ENCODE results near the gene DGKD.

DGKD gene

DNA sequence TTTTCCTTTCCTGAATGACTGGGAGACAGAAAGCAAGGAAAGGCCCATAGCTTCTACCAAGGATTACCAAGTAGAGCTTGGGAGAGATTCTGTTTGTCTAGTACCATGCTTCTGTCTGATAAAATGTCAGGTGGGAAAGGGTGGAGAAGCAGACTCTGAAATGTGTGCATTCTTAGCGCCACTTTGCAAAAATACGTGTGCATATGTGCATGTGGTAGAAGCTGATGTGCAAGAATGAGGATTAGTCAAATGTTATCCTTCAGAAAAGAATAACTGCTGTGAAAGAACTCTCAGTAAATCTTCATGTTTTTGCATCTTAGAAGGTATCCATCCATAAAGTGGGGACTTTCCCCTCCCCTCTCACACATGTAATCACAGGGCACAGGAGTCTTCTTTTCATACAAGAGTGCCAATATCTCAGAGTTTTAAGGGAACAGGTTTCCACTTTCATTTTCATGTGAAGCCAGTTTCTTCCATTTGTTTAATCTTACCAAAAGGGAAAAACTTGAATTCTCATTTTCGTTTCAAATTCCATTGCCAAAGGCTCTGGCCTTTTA is 15.4 kb upstream of the DGKD start:
- Histone ChIP-seq H3K27ac (ENCODE audit: low read length) (no peak overlapping the region), H3K36me3 (ENCODE audit: control insufficient read depth in 2 of 2, insufficient read depth in 2 of 2, low read length in 2 of 2) (no peaks in the 10 kb centered on the region), H3K9me3 (ENCODE audit: control insufficient read depth in 2 of 2, low read length in 2 of 2) (no peaks in the 10 kb centered on the region), H3K4me3 (ENCODE audit: low read length in 2 of 2) (no peak overlapping the region), H3K9ac (ENCODE audit: low read length in 2 of 2) (no peak overlapping the region), H3K4me1 (ENCODE audit: control insufficient read depth, insufficient read depth, low read length) (no peaks in the 10 kb centered on the region), H3K27me3 (ENCODE audit: control insufficient read depth in 1 of 2, insufficient read depth in 2 of 2, low read length in 2 of 2) (no peaks in the 10 kb centered on the region)

DNA sequence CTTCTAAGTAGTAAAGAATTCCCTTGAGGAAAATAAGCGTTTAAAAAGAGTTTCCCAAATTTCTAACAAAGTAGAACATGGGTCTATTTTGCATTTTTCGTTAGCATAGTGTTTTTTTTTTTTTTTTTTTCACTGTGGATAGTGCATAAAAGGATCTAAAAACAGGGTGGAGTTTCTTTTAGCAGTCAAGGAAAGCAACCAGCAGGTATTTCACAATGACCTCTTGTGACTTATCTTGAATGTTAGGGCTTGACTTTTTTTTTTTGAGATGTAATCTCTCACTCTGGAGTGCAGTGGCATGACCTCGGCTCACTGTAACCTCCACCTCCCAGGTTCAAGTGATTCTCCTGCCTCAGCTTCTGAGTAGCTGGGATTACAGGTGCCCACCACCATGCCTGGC is 14.9 kb upstream of the DGKD start:
- Histone ChIP-seq H3K27me3 (ENCODE audit: control insufficient read depth in 1 of 2, insufficient read depth in 2 of 2, low read length in 2 of 2) (no peaks in the 10 kb centered on the region), H3K9me3 (ENCODE audit: control insufficient read depth in 2 of 2, low read length in 2 of 2) (no peaks in the 10 kb centered on the region), H3K4me3 (ENCODE audit: low read length in 2 of 2) (no peak overlapping the region), H3K27ac (ENCODE audit: low read length) (no peak overlapping the region), H3K9ac (ENCODE audit: low read length in 2 of 2) (no peak overlapping the region), H3K36me3 (ENCODE audit: control insufficient read depth in 2 of 2, insufficient read depth in 2 of 2, low read length in 2 of 2) (no peaks in the 10 kb centered on the region), H3K4me1 (ENCODE audit: control insufficient read depth, insufficient read depth, low read length) (no peaks in the 10 kb centered on the region)

DNA sequence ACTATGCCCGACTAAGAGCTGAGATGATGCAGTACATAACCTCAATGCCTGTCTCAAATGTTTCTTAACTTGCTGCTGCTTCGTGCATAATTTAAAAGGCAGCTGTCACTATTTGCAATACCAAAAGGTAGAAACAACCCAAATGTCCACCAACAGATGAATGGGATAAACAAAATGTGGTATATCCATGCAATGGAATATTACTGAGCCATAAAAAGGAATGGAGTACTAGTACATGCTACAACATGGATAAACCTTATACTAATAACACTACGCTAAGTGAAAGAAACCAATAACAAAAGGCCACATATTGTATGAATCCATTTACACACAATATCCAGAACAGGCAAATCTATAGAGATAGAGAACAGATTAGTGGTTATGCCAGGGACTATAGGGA is 13.0 kb upstream of the DGKD start:
- no peak overlapping the region for H3K9ac ChIP-seq (ENCODE audit: low read length in 2 of 2)
- H3K27ac ChIP-seq (ENCODE audit: low read length) = no peak overlapping the region
- H3K9me3 ChIP-seq (ENCODE audit: control insufficient read depth in 2 of 2, low read length in 2 of 2) = no peaks in the 10 kb centered on the region
- no peak overlapping the region for H3K4me3 ChIP-seq (ENCODE audit: low read length in 2 of 2)
- no peaks in the 10 kb centered on the region for H3K4me1 ChIP-seq (ENCODE audit: control insufficient read depth, insufficient read depth, low read length)
- H3K36me3 ChIP-seq (ENCODE audit: control insufficient read depth in 2 of 2, insufficient read depth in 2 of 2, low read length in 2 of 2) = no peaks in the 10 kb centered on the region
- no peaks in the 10 kb centered on the region for H3K27me3 ChIP-seq (ENCODE audit: control insufficient read depth in 1 of 2, insufficient read depth in 2 of 2, low read length in 2 of 2)

DNA sequence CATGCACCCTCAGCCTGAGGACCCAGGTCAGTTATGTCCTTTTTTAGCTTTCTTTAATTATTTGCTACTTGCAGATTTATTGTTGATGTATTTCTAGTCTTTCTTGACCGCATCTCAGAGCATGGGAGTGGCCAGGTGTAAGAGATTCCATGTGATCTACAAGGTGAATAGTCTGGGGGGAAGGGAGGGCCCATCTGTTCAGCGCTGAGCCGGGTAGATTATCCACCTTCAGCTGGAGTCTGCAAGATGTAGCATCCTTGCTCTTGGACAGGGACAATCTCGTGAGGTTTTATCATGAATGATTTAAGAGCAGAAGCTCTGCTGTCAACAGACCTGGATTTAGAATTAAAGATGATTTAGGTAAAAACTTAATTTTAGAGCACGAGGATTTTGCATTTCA is 12.0 kb upstream of the DGKD start:
- no peaks in the 10 kb centered on the region for H3K4me1 ChIP-seq (ENCODE audit: control insufficient read depth, insufficient read depth, low read length)
- no peak overlapping the region for H3K27ac ChIP-seq (ENCODE audit: low read length)
- H3K9me3 ChIP-seq (ENCODE audit: control insufficient read depth in 2 of 2, low read length in 2 of 2) = no peaks in the 10 kb centered on the region
- H3K9ac ChIP-seq (ENCODE audit: low read length in 2 of 2) = no peak overlapping the region
- no peak overlapping the region for H3K4me3 ChIP-seq (ENCODE audit: low read length in 2 of 2)
- no peaks in the 10 kb centered on the region for H3K27me3 ChIP-seq (ENCODE audit: control insufficient read depth in 1 of 2, insufficient read depth in 2 of 2, low read length in 2 of 2)
- H3K36me3 ChIP-seq (ENCODE audit: control insufficient read depth in 2 of 2, insufficient read depth in 2 of 2, low read length in 2 of 2) = no peaks in the 10 kb centered on the region

DNA sequence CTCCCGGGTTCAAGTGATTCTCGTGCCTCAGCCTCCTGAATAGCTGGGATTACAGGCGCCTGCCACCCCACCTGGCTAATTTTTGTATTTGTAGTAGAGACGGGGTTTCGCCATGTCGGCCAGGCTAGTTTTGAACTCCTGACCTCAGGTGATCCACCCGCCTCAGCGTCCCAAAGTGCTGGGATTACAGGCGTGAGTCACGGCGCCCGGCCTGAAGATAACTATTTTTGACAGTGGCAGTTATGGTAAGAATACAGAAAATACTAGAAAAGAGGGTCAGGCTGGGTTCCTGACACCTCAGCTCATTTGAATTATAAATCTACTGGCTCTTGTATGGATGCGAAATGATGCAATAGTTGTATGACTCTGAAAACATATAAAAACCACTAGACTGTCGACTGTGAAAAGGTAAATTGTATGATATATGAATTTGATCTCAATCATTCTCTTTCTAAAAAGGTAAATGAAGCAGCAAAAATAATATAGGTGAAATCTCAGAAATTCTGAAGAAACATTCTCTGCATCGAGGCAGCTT is 11.1 kb upstream of the DGKD start:
- Histone ChIP-seq H3K27me3 (ENCODE audit: control insufficient read depth in 1 of 2, insufficient read depth in 2 of 2, low read length in 2 of 2) (no peaks in the 10 kb centered on the region), H3K27ac (ENCODE audit: low read length) (no peak overlapping the region), H3K4me1 (ENCODE audit: control insufficient read depth, insufficient read depth, low read length) (no peaks in the 10 kb centered on the region), H3K4me3 (ENCODE audit: low read length in 2 of 2) (no peak overlapping the region), H3K9ac (ENCODE audit: low read length in 2 of 2) (no peak overlapping the region), H3K9me3 (ENCODE audit: control insufficient read depth in 2 of 2, low read length in 2 of 2) (no peaks in the 10 kb centered on the region), H3K36me3 (ENCODE audit: control insufficient read depth in 2 of 2, insufficient read depth in 2 of 2, low read length in 2 of 2) (no peaks in the 10 kb centered on the region)

DNA sequence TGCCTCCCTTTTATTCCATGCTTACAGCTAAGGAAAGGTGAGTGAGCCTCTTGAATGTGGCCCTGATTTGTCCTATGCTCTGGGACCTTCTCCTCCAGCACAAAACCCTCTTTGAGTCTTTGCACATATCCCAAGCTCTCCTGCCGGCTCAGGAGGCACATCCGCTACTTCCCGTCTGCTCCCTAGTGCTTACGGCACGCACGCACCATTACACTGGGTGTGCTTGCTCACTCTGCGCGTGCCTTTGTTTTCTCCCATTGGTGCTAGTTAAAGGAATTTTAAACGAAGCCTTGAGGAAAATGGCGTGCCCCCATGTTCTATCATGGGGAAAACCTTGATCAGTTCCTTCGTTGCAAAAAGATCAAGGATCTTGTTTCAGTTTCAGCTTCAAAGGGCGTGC is 7.9 kb upstream of the DGKD start:
- Histone ChIP-seq H3K27me3 (ENCODE audit: control insufficient read depth in 1 of 2, insufficient read depth in 2 of 2, low read length in 2 of 2) (no peaks in the 10 kb centered on the region), H3K9ac (ENCODE audit: low read length in 2 of 2) (no peak overlapping the region), H3K4me3 (ENCODE audit: low read length in 2 of 2) (no peak overlapping the region), H3K36me3 (ENCODE audit: control insufficient read depth in 2 of 2, insufficient read depth in 2 of 2, low read length in 2 of 2) (no peaks in the 10 kb centered on the region), H3K4me1 (ENCODE audit: control insufficient read depth, insufficient read depth, low read length) (peaks cover 7% of the 10 kb centered on the region), H3K27ac (ENCODE audit: low read length) (no peak overlapping the region), H3K9me3 (ENCODE audit: control insufficient read depth in 2 of 2, low read length in 2 of 2) (no peaks in the 10 kb centered on the region)

DNA sequence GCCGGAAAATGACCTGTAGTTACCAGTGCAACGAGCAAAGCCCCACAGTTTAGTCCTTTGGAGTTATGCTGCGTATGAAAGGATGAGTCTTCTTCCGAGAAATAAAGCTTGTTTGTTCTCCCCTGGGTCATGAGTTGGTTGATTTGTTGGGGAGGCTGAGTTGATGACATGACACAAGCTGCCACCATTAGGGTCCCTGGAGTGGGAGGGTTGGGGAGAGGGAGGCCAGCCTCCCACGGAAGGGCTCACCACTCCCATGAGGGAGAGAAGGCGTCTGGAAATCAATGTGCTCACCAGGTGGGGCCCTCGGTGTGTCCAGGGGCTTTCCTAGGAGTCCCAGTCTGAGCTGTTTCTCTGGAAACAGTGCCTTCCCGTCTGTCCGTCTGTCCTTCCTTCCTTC is 7.4 kb upstream of the DGKD start:
- Histone ChIP-seq H3K9ac (ENCODE audit: low read length in 2 of 2) (no peak overlapping the region), H3K27me3 (ENCODE audit: control insufficient read depth in 1 of 2, insufficient read depth in 2 of 2, low read length in 2 of 2) (no peaks in the 10 kb centered on the region), H3K9me3 (ENCODE audit: control insufficient read depth in 2 of 2, low read length in 2 of 2) (no peaks in the 10 kb centered on the region), H3K27ac (ENCODE audit: low read length) (no peak overlapping the region), H3K4me3 (ENCODE audit: low read length in 2 of 2) (no peak overlapping the region), H3K36me3 (ENCODE audit: control insufficient read depth in 2 of 2, insufficient read depth in 2 of 2, low read length in 2 of 2) (no peaks in the 10 kb centered on the region), H3K4me1 (ENCODE audit: control insufficient read depth, insufficient read depth, low read length) (peaks cover 7% of the 10 kb centered on the region)

DNA sequence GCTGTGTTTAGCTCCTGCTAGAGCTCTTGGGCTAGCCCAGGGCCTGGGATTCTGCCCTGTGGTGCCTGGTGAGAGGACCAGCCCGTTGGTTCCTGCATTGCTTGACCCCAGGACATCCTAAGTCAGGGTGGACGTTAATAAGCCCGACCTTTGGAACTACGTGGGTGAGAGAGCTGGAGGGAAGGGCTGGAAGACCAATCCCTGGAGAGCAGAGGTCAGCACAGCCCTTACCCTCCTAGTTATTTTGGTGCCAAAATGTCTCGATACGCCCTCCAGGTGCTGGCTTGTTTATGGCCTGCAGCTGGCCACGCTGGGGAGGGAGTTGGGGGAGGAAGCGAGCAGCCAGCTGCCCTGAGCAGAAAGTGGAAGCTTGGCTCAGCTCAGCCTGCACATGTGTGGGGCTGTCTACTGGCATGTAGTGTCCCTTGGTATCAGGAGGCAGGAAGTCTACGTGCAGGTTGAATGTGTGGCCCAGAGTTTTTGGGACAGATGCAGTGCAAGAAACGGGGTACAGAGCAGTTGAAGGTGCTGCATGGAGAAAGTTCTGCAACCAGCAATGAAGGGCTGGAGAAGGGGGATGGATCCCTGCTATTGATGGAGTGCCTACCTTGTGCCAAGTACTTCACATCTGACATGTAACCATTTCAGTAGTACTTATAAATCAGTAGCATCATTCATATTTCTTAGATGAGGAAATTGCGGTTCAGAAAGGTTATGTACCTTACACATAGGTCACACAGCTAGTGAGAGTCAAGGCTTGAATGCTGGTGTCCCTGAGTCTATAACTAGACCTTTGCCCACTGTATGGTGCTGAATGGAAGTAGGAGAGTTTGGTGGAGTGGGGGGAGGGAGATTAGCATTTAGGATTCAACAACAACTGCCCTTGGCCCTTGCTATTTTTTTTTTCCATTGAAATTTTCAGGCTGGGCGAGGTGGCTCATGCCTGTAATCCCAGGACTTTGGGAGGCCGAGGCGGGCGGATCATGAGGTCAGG is 5.0 kb upstream of the DGKD start:
- Histone ChIP-seq H3K9ac (ENCODE audit: low read length in 2 of 2) (no peak overlapping the region), H3K27ac (ENCODE audit: low read length) (no peak overlapping the region), H3K36me3 (ENCODE audit: control insufficient read depth in 2 of 2, insufficient read depth in 2 of 2, low read length in 2 of 2) (no peaks in the 10 kb centered on the region), H3K9me3 (ENCODE audit: control insufficient read depth in 2 of 2, low read length in 2 of 2) (no peaks in the 10 kb centered on the region), H3K4me3 (ENCODE audit: low read length in 2 of 2) (no peak overlapping the region), H3K4me1 (ENCODE audit: control insufficient read depth, insufficient read depth, low read length) (peaks cover 15% of the 10 kb centered on the region), H3K27me3 (ENCODE audit: control insufficient read depth in 1 of 2, insufficient read depth in 2 of 2, low read length in 2 of 2) (no peaks in the 10 kb centered on the region)

DNA sequence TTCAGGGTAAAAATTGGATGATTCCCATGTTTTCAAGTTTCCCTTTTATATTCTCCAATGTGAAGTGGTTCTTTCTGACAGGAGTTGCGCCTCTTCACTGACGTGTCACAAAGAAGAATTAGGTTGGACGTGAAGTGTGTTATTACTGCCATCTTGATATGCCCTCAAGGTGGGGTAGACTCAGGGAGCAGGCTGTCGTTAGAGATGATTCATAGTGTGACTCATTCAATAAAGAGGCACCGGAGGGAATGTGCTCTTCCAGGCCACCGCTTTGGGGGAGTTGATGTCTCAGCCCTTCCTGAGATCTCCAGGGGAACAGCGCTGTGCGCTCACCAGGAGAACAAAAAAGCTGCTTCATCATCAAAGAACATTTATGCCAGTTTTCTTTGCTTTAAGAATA is 3.6 kb upstream of the DGKD start:
- no peaks in the 10 kb centered on the region for H3K36me3 ChIP-seq (ENCODE audit: control insufficient read depth in 2 of 2, insufficient read depth in 2 of 2, low read length in 2 of 2)
- no peak overlapping the region for H3K27ac ChIP-seq (ENCODE audit: low read length)
- no peak overlapping the region for H3K9ac ChIP-seq (ENCODE audit: low read length in 2 of 2)
- H3K27me3 ChIP-seq (ENCODE audit: control insufficient read depth in 1 of 2, insufficient read depth in 2 of 2, low read length in 2 of 2) = no peaks in the 10 kb centered on the region
- no peak overlapping the region for H3K4me3 ChIP-seq (ENCODE audit: low read length in 2 of 2)
- peaks cover 22% of the 10 kb centered on the region for H3K4me1 ChIP-seq (ENCODE audit: control insufficient read depth, insufficient read depth, low read length)
- H3K9me3 ChIP-seq (ENCODE audit: control insufficient read depth in 2 of 2, low read length in 2 of 2) = no peaks in the 10 kb centered on the region

DNA sequence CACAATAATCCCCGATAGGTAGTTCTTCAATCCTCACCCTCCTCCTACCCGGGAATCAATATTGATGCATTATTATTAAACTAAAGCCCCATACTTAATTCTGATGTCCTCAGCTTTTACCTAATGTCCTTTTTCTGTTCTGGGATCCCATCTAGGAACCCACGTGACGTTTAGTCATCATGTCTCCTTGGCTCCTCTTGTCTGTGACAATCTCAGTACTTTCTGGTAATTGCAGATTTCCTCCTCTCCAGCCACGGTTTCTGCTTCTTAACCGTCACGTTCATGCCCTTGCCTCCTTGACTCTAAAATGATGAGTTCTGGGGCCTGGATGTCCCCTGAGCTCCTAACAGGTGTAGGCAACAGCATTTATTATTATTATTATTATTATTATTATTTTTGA is 2.9 kb upstream of the DGKD start:
- Histone ChIP-seq H3K9me3 (ENCODE audit: control insufficient read depth in 2 of 2, low read length in 2 of 2) (no peaks in the 10 kb centered on the region), H3K4me1 (ENCODE audit: control insufficient read depth, insufficient read depth, low read length) (peaks cover 22% of the 10 kb centered on the region), H3K9ac (ENCODE audit: low read length in 2 of 2) (no peak overlapping the region)

More for the DNA sequence above, 2.9 kb upstream of the DGKD start:
- no peak overlapping the region for H3K4me3 ChIP-seq (ENCODE audit: low read length in 2 of 2)
- H3K36me3 ChIP-seq (ENCODE audit: control insufficient read depth in 2 of 2, insufficient read depth in 2 of 2, low read length in 2 of 2) = no peaks in the 10 kb centered on the region
- H3K27me3 ChIP-seq (ENCODE audit: control insufficient read depth in 1 of 2, insufficient read depth in 2 of 2, low read length in 2 of 2) = no peaks in the 10 kb centered on the region
- no peak overlapping the region for H3K27ac ChIP-seq (ENCODE audit: low read length)
